ENCODE data around the gene KHDC1.
"Not testable (repeated sequence)": the region's sequence is repeated elsewhere in the genome, so short reads cannot be mapped to it uniquely, and the experiment has no call there.

Gene KHDC1

GRCh38 chr6:73262671-73263569 is at the start of gene KHDC1:
Gene KHDC1 (minus strand): TSS chr6:73263196. CDS start chr6:73242517, 20,679 bp downstream.
- no peak for FAIRE-seq

GRCh38 chr6:73310503-73310845 is 47.5 kb upstream of the KHDC1 start:
- not testable (repeated sequence) for FAIRE-seq

- no peak for FAIRE-seq
Measured at GRCh38 chr6:73309785-73310502, 46.9 kb upstream of the KHDC1 start.

DNA sequence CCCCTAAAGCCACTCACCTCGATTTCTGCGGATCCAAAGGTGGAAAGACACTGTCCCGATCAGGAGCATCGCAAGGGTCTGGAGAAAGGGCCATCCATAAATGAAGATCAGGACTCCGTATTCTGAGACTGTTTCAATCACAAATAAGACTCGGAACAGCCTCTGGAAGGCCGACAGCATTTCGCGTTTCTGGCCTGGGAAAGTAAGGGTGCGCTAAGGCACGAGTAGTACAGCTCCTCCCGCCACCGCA is 46.5 kb upstream of the KHDC1 start:
- no peak for FAIRE-seq

DNA sequence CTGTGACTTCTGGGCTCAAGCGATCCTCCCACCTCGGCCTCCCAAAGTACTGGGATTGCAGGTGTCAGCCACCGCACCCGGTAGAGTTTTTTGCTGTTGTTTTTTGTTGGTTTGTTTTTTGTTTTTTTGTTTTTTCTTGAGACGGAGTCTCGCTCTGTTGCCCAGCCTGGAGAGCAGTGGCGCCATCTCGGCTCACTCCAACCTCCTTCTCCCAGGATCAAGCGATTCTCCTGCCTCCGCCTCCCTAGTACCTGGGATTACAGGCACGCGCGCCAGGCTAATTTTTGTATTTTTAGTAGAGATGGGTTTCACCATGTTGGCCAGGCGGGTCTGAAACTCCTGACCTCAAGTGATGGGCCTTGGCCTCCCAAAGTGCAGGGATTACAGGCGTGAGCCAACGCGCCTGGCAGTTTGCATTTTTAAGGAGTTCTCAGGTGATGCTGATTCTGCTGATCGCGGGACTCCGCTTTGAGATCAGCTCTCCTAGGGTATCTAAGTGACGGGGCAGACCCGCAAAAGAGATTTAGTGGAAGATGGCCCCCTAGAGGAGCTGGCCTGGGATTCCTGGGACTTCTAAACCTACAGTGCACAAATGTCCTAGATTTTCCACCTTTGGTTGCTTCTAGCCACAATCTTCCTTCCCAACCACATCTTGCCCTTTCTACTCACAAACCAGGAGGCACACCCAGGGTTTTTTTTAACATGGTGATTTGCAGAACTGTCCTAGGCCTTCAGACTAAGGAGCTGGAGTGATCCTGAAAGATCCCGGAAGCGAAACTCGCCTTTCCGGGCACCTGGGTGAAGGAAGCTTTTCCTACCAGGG is 45.9 kb upstream of the KHDC1 start:
- FAIRE-seq, result no peak

GRCh38 chr6:73303773-73304172 is 40.8 kb upstream of the KHDC1 start:
- not testable (repeated sequence) for FAIRE-seq

GRCh38 chr6:73302339-73302738 is 39.3 kb upstream of the KHDC1 start:
- FAIRE-seq, result no peak

DNA sequence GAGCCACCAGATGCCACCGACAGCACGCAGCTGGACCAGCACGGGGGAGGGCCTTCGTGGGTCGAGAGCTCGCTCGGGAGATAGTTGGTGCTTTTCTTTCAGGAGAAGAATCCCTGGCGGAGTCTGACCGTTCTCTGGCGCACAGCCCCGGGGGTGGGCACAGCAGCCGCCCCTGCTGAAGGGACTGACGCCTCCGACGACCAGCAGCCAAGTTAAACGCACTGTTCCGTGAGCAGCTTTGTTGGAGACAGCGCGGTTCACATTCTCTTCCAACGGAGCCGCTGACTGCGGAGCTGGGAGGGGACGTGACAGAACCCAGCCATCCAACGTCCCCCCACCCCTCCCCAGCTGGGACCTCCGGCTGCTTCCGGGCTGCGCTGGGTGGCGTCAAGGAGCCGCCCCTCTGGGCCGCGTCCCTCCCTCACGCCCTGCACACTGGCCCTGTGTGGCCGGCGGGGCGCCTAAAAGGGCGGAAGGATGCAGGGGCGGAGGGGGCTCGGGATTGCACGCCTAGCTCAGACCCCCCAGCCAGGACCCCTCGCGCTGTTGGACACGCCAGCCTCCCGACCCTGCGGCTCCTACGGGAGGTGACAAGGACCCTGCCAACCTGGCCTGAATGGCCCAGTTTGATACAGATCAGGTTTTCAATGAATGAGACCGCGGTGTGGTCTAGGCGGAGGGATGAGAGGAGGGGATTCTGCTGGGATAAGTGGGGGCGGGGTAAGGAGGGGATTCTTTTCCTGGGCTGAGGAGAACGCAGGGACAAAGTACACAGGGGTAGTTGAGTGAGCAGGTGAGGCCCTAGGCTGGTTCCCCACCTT is 36.4 kb upstream of the KHDC1 start:
- FAIRE-seq, result no peak

DNA sequence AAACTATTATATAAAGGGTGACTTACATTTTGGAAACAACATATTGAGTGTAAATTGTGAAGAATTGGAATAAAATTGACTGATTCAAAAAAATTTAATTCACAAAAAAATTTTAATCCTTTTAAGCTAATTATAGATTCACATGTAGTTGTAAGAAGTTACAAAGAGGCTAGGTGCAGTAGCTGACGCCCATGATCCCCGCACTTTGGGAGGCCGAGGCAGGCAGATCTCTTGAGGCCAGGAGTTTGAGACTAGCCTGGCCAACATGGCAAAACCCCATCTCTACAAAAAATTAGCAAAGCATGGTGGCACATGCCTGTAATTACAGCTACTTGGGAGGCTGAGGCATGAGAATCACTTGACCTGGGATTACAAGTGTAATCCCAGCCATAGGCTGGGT is 30.3 kb upstream of the KHDC1 start:
- FAIRE-seq, result no peak

DNA sequence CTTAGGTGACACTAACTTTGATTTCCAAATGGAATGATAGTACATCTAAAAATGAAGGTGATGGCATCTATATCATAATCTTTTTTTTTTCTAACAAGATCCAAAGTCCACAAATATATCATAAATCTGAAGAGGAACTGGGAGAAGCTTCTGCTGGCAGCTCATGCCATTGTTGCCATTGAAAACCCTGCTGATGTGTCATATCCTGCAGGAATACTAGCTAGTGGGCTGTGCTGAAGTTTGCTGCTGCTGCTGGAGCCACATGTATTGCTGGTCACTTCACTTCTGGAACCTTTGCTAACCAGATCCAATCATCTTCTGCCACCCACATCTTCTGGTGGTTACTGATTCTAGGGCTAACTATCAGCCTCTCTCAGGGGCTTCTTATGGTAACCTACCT is 27.4 kb upstream of the KHDC1 start:
- FAIRE-seq, result no peak

- no peak for FAIRE-seq
Measured at GRCh38 chr6:73286752-73287151, 23.8 kb upstream of the KHDC1 start.

DNA sequence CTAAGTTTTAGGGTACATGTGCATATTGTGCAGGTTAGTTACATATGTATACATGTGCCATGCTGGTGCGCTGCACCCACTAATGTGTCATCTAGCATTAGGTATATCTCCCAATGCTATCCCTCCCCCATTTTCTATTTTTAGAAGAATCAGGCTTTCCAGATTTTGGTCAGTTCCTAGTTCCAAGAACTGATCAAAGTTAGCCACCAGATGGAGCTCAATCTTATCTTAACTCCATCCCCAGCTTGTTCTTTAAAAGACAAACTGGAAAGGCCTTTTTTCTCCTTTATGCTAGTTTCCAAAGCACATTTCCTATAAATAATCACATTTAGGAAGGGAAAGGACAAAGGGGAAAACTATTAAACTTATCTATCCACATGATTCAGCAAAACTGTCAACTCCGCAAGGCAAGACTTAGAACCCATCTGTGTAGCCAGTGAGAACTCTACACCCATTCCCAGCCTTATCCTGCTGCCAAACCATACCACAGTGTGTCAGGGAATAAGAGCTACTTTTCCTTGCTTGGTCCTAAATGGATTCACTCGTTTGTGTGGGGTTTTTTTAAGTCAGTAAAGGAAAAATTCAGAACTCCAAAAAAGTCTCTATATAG is 22.8 kb upstream of the KHDC1 start:
- no peak for FAIRE-seq

GRCh38 chr6:73282871-73283270 is 19.9 kb upstream of the KHDC1 start:
- no peak for FAIRE-seq

- FAIRE-seq, result not testable (repeated sequence)
Measured at GRCh38 chr6:73281684-73282083, 18.7 kb upstream of the KHDC1 start.

DNA sequence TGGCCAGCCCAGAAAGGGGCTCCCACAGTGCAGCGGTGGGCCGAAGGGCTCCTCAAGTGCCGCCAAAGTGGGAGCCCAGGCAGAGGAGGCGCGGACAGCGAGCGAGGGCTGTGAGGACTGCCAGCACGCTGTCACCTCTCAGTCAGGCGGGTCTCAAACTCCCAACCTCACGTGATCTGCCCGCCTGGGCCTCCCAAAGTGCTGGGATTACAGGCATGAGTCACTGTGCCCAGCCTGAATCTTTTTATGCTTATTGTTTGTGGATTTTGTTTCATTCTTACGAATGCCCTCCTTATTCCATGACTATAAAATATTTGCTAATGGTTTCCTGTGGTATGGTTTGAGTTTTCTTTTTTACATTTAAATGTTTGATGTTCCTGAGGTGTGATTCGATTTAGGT is 6.3 kb upstream of the KHDC1 start:
- not testable (repeated sequence) for FAIRE-seq

DNA sequence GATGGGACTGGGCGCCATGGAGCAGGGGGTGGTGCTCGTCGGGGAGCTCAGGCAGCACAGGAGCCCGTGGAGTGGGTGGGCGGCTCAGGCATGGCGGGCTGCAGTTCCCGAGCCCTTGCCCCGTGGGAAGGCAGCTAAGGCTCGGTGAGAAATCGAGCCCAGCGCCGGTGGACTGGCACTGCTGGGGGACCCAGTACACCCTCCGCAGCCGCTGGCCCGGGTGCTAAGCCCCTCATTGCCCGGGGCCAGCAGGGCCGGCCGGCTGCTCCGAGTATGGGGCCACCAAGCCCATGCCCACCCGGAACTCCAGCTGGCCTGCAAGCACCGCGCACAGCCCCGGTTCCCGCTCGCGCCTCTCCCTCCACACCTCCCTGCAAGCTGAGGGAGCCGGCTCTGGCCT is 5.9 kb upstream of the KHDC1 start:
- not testable (repeated sequence) for FAIRE-seq

GRCh38 chr6:73264446-73264845 is 1.4 kb upstream of the KHDC1 start:
- no peak for FAIRE-seq

- no peak for FAIRE-seq
Measured at GRCh38 chr6:73263570-73263909, 544 bp upstream of the KHDC1 start.

DNA sequence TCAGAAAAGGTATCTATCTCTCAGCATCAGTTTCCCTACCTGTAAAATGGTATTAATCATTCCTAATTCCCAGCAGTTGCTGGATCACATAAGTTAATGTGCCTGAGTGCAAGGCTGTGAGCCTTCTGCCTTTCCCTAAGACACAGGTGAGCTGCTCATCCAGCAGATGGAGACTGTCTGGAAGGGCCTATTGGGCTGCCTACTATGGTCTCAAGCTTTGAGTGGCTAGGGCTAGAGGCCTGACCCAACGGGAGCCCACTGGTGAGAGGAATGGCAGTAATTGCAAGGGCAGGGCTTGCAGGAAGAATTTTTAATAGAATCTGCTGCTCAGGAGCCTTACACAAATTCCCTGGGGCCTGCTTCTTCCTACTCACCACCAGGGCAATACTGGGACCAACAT is 4.3 kb downstream of the KHDC1 start:
- no peak for FAIRE-seq

GRCh38 chr6:73254323-73254722 is 8.7 kb downstream of the KHDC1 start:
- FAIRE-seq, result not testable (repeated sequence)

DNA sequence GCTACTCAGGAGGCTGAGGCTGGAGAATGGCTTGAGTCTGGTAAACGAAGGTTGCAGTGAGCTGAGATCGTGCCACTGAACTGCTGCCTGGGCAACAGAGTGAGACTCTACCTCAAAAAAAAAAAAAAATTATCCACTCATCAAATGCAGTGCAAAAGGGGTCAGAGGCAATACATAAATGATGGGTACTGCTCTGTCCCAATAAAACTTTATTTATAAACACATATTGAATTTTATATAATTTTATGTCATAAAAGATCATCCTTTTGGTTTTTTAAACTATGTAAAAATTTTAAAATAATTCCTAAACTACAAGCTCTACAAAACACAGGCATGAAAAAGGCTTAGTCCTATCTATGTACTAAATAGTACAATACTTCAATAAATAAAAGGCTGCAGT is 10.3 kb downstream of the KHDC1 start:
- FAIRE-seq, result no peak

GRCh38 chr6:73250016-73250415 is 13.0 kb downstream of the KHDC1 start:
- no peak for FAIRE-seq
